Endothelial cell of umbilical vein (primary cell): ENCODE data around the gene PRPF31. TPM values are rescaled to one million over a fixed set of nuclear protein-coding genes. Genes with fewer than 3 reads are reported as not detected.
"Not testable (repeated sequence)": the region's sequence is repeated elsewhere in the genome, so short reads cannot be mapped to it uniquely, and the experiment has no call there.

Experiments used
- BruUV-seq: library from RNA; stranded (reverse); fragments of 400-500 nt; replicated peaks from 2 replicates; lab custom pipeline; 2021; lab: Mats Ljungman, UMichigan
- CTCF ChIA-PET: fragments of 300-600, 350-600 bp; sonication (Branson Sonifier 250); formaldehyde crosslinking; loops from one replicate; lab custom pipeline; 2021; ENCODE audit warnings: antibody characterized with exemption, inconsistent platforms; lab: Charles Lee
- POLR2A ChIA-PET: fragments of 300-600, 350-600 bp; sonication (Branson Sonifier 250); formaldehyde crosslinking; loops from one replicate; lab custom pipeline; 2021; ENCODE audit warnings: antibody characterized with exemption, inconsistent platforms; lab: Charles Lee
- DNase-seq: peaks from one replicate; pipeline ENCODE4 v3.0.0-alpha.2; 2011; ENCODE audit warnings: low read depth, low spot score
- FAIRE-seq: peaks from 2 replicates; lab custom pipeline; 2011; peaks lifted over from hg19 to GRCh38; lab: Jason Lieb, UNC
- H2AFZ ChIP-seq: 2 replicates; pipeline ENCODE4 v1.6.0; 2012; ENCODE audit warnings: low read depth, low read length, control low read depth, inconsistent platforms
- H3K27ac ChIP-seq: 2 replicates; pipeline ENCODE4 v1.5.1; 2011; ENCODE audit warnings: low read depth, mild to moderate bottlenecking, control low read depth, low read length, moderate library complexity; ENCODE audit not compliant: insufficient read depth
- H3K27me3 ChIP-seq, 2 experiments: 2 replicates each; pipeline versions ENCODE4 v1.6.0 to v1.6.1; 2011; ENCODE audit warnings: low read length in 2 of 2, mixed read lengths in 1 of 2; ENCODE audit not compliant: control insufficient read depth in 2 of 2, insufficient read depth in 2 of 2
- H3K36me3 ChIP-seq, 2 experiments: 2 replicates in 1 of 2; 3 replicates in 1 of 2; pipeline ENCODE4 v1.5.1; 2011; ENCODE audit warnings: low read length in 2 of 2, mild to moderate bottlenecking in 1 of 2, moderate library complexity in 1 of 2; ENCODE audit not compliant: control insufficient read depth in 2 of 2, insufficient read depth in 2 of 2; ENCODE audit errors: extremely low read depth in 1 of 2
- H3K4me1 ChIP-seq: 3 replicates; pipeline ENCODE4 v1.5.1; 2011; ENCODE audit warnings: mild to moderate bottlenecking, low read length; ENCODE audit not compliant: control insufficient read depth, insufficient read depth; ENCODE audit errors: extremely low read depth
- H3K4me2 ChIP-seq: 2 replicates; pipeline ENCODE4 v1.6.1; 2011; ENCODE audit warnings: low read length, control low read depth, mixed read lengths; ENCODE audit not compliant: insufficient read depth
- H3K4me3 ChIP-seq, 3 experiments: fragments of 200-600 bp in 1 of 3; sonication (generic), shearing (Covaris generic) in 1 of 3; replicated peaks in 1 of 3; 2 replicates each; pipeline ENCODE4 v1.5.1; 2011 to 2016; ENCODE audit warnings: control low read depth in 3 of 3, low read length in 3 of 3, mild to moderate bottlenecking in 2 of 3, inconsistent platforms in 1 of 3, low read depth in 1 of 3, moderate library complexity in 1 of 3; ENCODE audit not compliant: insufficient read depth in 1 of 3
- H3K79me2 ChIP-seq: 2 replicates; pipeline ENCODE4 v1.6.0; 2012; ENCODE audit warnings: low read length, inconsistent platforms; ENCODE audit not compliant: control insufficient read depth, insufficient read depth
- H3K9ac ChIP-seq: replicated peaks from 2 replicates; pipeline ENCODE3; 2011; ENCODE audit warnings: low read length, control low read depth; ENCODE audit not compliant: insufficient read depth; ENCODE audit errors: extremely low read depth
- H3K9me1 ChIP-seq: replicated peaks from 3 replicates; pipeline ENCODE4 v1.6.0; 2011; ENCODE audit warnings: mild to moderate bottlenecking, low read length; ENCODE audit not compliant: control insufficient read depth, insufficient read depth; ENCODE audit errors: extremely low read depth
- H3K9me3 ChIP-seq: replicated peaks from 2 replicates; pipeline ENCODE4 v1.5.1; 2012; ENCODE audit warnings: low read length, inconsistent platforms; ENCODE audit not compliant: control insufficient read depth, insufficient read depth
- H4K20me1 ChIP-seq: replicated peaks from 2 replicates; pipeline ENCODE3; 2011; ENCODE audit warnings: mild to moderate bottlenecking, low read length; ENCODE audit not compliant: control insufficient read depth, insufficient read depth; ENCODE audit errors: extremely low read depth
- EZH2 ChIP-seq: IDR thresholded peaks from 2 replicates; pipeline ENCODE4 v1.6.1; 2012; ENCODE audit warnings: borderline replicate concordance, low read depth, mild to moderate bottlenecking, moderate library complexity, low read length, inconsistent platforms; ENCODE audit not compliant: severe bottlenecking
- FOS ChIP-seq: IDR thresholded peaks from 2 replicates; pipeline ENCODE4 v1.6.1; 2011; ENCODE audit warnings: mild to moderate bottlenecking, low read length, moderate library complexity, borderline replicate concordance; ENCODE audit not compliant: insufficient read depth
- GATA2 ChIP-seq: IDR thresholded peaks from 2 replicates; pipeline ENCODE4 v1.7.0; 2011; ENCODE audit warnings: low read depth, mild to moderate bottlenecking, moderate library complexity, mixed read lengths, low read length; ENCODE audit not compliant: insufficient read length, insufficient read depth
- JUN ChIP-seq: IDR thresholded peaks from 2 replicates; pipeline ENCODE4 v1.6.1; 2011; ENCODE audit warnings: borderline replicate concordance, low read depth; ENCODE audit not compliant: insufficient read length, insufficient read depth
- MAX ChIP-seq: IDR thresholded peaks from 2 replicates; pipeline ENCODE4 v1.6.1; 2011; ENCODE audit not compliant: insufficient read depth, insufficient read length
- MYC ChIP-seq: IDR thresholded peaks from one replicate; pipeline ENCODE4 v1.6.1; 2011; ENCODE audit warnings: mild to moderate bottlenecking, low read depth, low read length
- POLR2A ChIP-seq: IDR thresholded peaks from 2 replicates; pipeline ENCODE4 v1.6.1; 2012; ENCODE audit warnings: low read depth, mild to moderate bottlenecking, control low read depth, low read length
- POLR2AphosphoS5 ChIP-seq: IDR thresholded peaks from 2 replicates; pipeline ENCODE4 v1.6.1; 2012; ENCODE audit warnings: low read depth, mild to moderate bottlenecking, control low read depth, low read length, moderate library complexity; ENCODE audit not compliant: insufficient read depth
- dilution Hi-C: fragments of 300-500 bp; cut with MboI; formaldehyde crosslinking; loops from one replicate; pipeline ENCODE4 v1.15.0; 2019; ENCODE audit warnings: low sequenced_read_pairs; ENCODE audit not compliant: extremely low pct_ligation_motif_present
- intact Hi-C: fragments of 100-400 bp; cut with micrococcal nuclease; formaldehyde crosslinking; loops from one replicate; pipeline ENCODE4 v1.10.0; 2022
- polyA plus RNA-seq, 4 experiments: library from polyadenylated mRNA; depleted of rRNA in 3 of 4; stranded (reverse) in 3 of 4; unstranded in 1 of 4; fragments of >200 nt; gene quantifications; 2 replicates each; pipeline versions ENCODE4 v1.2.1 to v1.2.3, GENCODE V29; 2011 to 2012; ENCODE audit warnings: missing spikeins in 1 of 4
- total RNA-seq: library from RNA; stranded (reverse); gene quantifications from 2 replicates; pipeline ENCODE4 v1.2.3, GENCODE V29; 2021
- TF ChIP-seq, protein P1 (sequence below), 2 donors: IDR thresholded peaks; 1 replicate in 1 of 2; 2 replicates in 1 of 2; pipeline ENCODE4 v1.5.1; 2011; ENCODE audit warnings: low read length in 2 of 2, mild to moderate bottlenecking in 2 of 2, moderate library complexity in 2 of 2, control low read depth in 1 of 2, inconsistent platforms in 1 of 2, low read depth in 1 of 2; ENCODE audit not compliant: insufficient read depth in 1 of 2; ENCODE audit errors: extremely low read depth in 1 of 2

The PRPF31 gene
- total and polyA plus RNA-seq, 2 donors (not counting 3 experiments of a cell fraction or from before 2014, with no cell fraction given), result 76.2 to 101 TPM

GRCh38 chr19:54169149-54169740 is 53.7 kb downstream of the PRPF31 start:
- no TSS peak for BruUV-seq
- Histone ChIP-seq H3K27me3 (peaks cover 0 to 3% of the 10 kb centered on the region in 2 experiments), H3K4me2 (no peak overlapping the region), H3K9me3 (no peaks in the 10 kb centered on the region), H3K79me2 (no peaks in the 10 kb centered on the region), H3K36me3 (no peaks in the 10 kb centered on the region), H3K4me1 (no peaks in the 10 kb centered on the region), H3K4me3 (no peak overlapping the region), H3K27ac (no peak overlapping the region), H4K20me1 (no peaks in the 10 kb centered on the region), H2AFZ (no peak overlapping the region), H3K9ac (no peak overlapping the region), H3K9me1 (no peaks in the 10 kb centered on the region)
- TF ChIP-seq MAX, result no peak
- no peak for TF ChIP-seq MYC
- TF ChIP-seq EZH2, result no peak
- TF ChIP-seq POLR2AphosphoS5, result no peak
- no peak for TF ChIP-seq JUN
- TF ChIP-seq POLR2A, result no peak
- no peak for TF ChIP-seq GATA2
- no peak for TF ChIP-seq FOS
- TF ChIP-seq, protein P1, sequence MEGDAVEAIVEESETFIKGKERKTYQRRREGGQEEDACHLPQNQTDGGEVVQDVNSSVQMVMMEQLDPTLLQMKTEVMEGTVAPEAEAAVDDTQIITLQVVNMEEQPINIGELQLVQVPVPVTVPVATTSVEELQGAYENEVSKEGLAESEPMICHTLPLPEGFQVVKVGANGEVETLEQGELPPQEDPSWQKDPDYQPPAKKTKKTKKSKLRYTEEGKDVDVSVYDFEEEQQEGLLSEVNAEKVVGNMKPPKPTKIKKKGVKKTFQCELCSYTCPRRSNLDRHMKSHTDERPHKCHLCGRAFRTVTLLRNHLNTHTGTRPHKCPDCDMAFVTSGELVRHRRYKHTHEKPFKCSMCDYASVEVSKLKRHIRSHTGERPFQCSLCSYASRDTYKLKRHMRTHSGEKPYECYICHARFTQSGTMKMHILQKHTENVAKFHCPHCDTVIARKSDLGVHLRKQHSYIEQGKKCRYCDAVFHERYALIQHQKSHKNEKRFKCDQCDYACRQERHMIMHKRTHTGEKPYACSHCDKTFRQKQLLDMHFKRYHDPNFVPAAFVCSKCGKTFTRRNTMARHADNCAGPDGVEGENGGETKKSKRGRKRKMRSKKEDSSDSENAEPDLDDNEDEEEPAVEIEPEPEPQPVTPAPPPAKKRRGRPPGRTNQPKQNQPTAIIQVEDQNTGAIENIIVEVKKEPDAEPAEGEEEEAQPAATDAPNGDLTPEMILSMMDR (IDR thresholded peaks at IDR 0.05; ENCODE audit: extremely low read depth in 1 of 2, insufficient read depth in 1 of 2, low read depth in 1 of 2, low read length in 2 of 2), result no peak
- intact Hi-C loops (no loop called here), dilution Hi-C loops (no loop called here)
- ChIA-PET POLR2A (no interaction called here), CTCF (interaction anchor here (0.6 to 2.1 kb wide), 16 partner anchors 12 to 222 kb away, joined by 3 to 25 read pairs (median 5); partner anchors contain the start of genes CNOT3, MBOAT7 and TSEN34)
- no peak for FAIRE-seq
- no peak for DNase-seq

DNA sequence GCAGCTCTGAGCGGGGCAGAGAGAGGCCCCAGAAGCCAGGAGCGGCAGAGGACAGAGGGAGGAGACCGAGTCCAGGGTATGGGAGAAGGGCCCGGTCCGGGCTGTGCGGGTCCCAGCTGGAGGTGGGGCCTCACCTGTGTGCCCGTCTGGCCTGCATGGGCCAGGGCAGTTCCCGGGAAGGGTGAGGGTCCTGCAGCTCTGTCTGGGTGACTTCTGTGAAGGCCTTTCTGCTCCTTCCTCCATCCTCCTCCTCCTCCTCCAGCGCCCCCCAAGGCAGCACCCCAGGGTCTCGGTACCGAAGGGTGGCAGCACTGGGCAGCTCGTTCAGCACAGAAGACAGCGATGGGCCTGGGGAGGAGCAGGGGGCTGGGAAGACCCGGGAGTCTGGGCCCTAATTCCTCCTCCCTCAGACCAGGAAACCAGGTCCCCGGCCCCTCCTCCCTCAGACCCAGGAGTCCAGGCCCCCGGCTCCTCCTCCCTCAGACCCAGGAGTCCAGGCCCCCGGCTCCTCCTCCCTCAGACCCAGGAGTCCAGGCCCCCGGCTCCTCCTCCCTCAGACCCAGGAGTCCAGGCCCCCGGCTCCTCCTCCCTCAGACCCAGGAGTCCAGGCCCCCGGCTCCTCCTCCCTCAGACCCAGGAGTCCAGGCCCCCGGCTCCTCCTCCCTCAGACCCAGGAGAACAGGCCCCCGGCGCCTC is 56.3 kb downstream of the PRPF31 start:
- H3K79me2 ChIP-seq, FAIRE-seq, POLR2A ChIA-PET, H3K4me3 ChIP-seq, H3K4me1 ChIP-seq, dilution Hi-C loops, H3K9ac ChIP-seq, H3K9me3 ChIP-seq, H4K20me1 ChIP-seq, DNase-seq, BruUV-seq, H3K36me3 ChIP-seq, H3K27ac ChIP-seq, H3K9me1 ChIP-seq, H3K27me3 ChIP-seq, H2AFZ ChIP-seq, H3K4me2 ChIP-seq, intact Hi-C loops: not testable (repeated sequence)
- CTCF ChIA-PET, result interaction anchor here (1.1 to 2.3 kb wide), 5 partner anchors 18 to 94 kb away, joined by 3 to 11 read pairs (median 4); partner anchors contain the start of genes MBOAT7 and RPS9
